HG03097 (cell line): ENCODE data around the gene CASP4.
A peak's percentile ranks its signal among the peaks of the same experiment; 100 is the strongest.
"Not testable (repeated sequence)": the region's sequence is repeated elsewhere in the genome, so short reads cannot be mapped to it uniquely, and the experiment has no call there.

Experiments
- ATAC-seq: cut with Tn5 transposase; IDR thresholded peaks from one replicate; pipeline ENCODE4 v1.9.1; 2021; ENCODE audit not compliant: unreplicated experiment, low FRiP score

CASP4 gene

GRCh38 chr11:104962852-104963251 lies 5.5 kb downstream of the CASP4 start:
- no peak for ATAC-seq

DNA sequence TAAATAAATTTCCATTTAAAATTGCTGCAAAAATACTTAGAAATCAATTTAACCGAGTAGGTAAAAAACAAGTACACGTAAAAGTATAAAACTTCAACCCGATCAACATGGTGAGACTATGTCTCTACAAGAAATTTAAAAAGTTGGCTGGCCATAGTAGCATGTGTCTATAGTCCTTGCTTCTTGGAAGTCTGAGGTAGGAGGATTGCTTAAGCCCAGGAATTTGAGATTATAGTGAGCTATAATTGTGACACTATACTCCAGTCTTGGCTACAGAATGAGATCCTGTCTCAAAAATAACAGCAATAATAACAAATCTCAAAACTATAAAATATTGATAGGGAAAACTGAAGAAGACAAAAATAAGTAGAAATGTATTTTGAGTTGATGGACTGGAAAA lies 11.1 kb downstream of the CASP4 start:
- no peak for ATAC-seq

GRCh38 chr11:104956528-104956927 lies 11.8 kb downstream of the CASP4 start:
- ATAC-seq, result no peak

DNA sequence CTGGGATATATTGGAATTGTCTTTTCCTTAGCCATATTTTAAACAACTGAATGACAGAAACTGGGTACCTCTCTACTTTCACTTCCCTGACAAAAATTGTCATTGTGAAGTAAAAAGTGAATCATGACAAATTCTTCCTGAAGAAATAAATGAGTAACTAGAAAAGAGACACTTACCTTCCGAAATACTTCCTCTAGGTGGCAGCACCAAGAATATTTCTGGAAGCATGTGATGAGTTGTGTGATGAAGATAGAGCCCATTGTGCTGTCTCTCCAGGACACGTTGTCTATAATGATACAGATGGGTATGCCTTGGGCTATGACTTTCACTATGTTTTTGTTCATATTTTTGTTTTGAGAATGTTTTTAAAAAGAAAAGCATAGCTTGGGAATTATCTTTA lies 21.5 kb downstream of the CASP4 start:
- peak; percentile 89 for ATAC-seq

GRCh38 chr11:104944076-104944475 lies 24.3 kb downstream of the CASP4 start:
- no peak for ATAC-seq

DNA sequence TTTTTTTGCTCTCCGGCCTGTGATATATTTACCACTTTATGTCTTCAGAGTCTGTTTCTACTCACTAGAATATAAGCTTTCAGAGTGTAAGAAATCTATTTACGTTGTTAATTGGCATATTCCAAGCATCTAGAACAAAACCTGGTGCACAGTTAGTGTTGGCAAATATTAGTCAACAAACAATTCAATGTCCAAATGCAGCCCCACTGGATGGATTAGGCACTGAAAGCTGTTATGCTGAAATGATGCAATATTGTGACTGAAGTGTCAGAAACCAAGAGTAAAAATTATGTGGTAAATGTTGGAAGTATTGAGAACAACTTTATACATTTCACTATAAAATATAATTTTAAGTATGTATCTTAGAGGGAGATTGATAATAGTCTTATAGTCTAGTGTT lies 24.8 kb downstream of the CASP4 start:
- ATAC-seq, result no peak

- no peak for ATAC-seq
Measured at GRCh38 chr11:104934594-104934993, 33.8 kb downstream of the CASP4 start.

- ATAC-seq, result not testable (repeated sequence)
Measured at GRCh38 chr11:104934073-104934472, 34.3 kb downstream of the CASP4 start.

DNA sequence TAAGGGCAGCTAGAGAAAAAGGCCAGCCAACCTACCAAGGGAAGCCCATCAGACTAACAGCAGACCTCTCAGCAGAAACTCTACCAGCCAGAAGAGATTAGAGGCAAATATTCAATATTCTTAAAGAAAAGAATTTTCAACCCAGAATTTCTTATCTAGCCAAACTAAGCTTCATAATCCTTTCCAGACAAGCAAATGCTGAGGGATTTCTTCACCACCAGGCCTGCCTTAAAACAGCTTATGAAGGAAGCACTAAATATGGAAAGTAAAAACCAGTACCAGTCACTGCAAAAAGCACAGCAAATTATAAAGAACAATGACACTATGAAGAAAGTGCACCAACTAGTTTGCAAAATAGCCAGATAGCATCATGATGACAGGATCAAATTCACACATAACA lies 39.6 kb downstream of the CASP4 start:
- no peak for ATAC-seq

- no peak for ATAC-seq
Measured at GRCh38 chr11:104926771-104927611, 41.4 kb downstream of the CASP4 start.

- ATAC-seq, result no peak
Measured at GRCh38 chr11:104925850-104926249, 42.5 kb downstream of the CASP4 start.

DNA sequence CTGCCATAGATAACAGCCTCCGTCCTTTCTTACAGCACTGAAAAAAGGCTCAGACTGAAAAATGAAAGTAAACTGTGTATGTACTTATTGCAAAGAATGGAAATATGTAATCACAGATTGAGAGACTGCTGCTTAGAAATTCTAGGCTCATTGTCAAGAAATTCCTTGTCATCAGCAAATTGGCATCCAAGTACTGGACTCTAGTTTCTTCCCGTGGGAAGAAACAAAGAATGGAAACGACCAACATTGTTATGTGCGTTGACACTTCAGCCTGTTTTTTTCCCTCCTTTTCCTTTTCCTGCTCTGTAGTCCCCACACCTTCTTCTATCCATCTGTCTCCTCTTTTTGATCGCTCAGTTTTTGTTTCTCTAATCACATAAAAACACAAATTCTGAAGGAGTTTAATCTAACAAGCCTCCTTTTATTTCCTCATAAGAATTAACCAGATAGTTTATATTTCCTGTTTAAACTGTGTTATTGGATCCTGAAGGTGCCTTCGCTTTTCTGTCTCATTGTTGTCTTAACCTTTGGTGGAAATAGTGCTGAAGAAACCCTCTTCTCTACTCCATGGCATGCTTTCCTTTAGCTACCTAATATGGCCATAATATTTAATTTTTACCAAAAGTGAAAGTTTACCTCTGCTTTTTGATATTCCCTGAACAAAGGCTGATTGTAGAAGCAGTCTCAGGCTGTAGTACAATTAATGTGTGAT lies 50.1 kb downstream of the CASP4 start:
- ATAC-seq, result no peak

GRCh38 chr11:104917271-104918112 lies 50.9 kb downstream of the CASP4 start:
- ATAC-seq, result no peak

GRCh38 chr11:104916442-104916841 lies 51.9 kb downstream of the CASP4 start:
- ATAC-seq, result no peak

DNA sequence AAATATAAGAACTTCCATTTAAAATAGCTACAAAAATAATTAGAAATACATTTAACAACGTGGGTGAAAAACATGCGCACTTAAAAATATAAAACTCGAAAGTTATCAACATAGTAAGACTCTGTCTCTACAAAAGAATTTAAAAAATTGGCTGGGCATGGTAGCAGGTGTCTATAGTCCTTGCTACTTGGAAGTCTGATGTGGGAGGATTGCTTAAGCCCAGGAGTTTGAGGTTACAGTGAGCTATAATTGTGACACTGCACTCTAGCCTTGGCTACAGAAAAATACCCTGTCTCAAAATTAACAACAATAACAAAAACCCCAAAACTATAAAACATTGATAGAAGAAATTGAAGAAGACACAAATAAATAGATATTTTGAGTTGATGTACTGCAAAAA lies 56.3 kb downstream of the CASP4 start:
- ATAC-seq, result no peak

GRCh38 chr11:104908186-104908531 lies 60.2 kb downstream of the CASP4 start:
- no peak for ATAC-seq

DNA sequence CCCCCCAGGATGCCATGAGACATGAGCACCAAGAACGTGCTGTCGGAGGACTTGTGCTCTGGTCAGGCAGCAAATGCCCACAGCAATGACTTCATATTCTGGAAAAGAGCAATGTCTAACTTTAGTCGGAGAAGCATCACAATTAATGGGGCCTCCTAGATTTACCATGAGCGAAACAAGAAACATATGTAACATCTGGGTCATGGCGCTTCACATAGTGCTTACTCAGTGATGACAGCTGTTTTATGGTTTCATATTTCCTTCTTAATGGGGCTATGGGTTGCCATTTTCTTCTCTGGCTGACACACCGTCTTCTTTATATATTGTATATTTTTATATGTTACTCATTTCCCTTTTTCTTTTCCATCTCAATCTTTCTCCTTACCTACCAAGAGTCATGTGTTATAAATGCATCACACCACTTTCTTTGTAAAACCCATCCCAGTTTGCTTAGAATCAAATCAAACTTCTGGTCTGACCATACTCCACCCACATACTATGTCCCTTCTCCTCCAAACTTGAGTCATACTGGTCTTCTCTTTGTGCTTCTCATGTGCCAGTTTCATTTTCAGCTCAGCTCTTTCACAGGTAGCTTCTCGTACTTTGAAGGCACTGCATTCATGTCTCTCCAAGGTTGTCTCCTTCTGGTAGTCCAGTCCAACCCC lies 60.7 kb downstream of the CASP4 start:
- ATAC-seq, result no peak

GRCh38 chr11:104905271-104905670 lies 63.1 kb downstream of the CASP4 start:
- no peak for ATAC-seq

- no peak for ATAC-seq
Measured at GRCh38 chr11:104899226-104899625, 69.1 kb downstream of the CASP4 start.

DNA sequence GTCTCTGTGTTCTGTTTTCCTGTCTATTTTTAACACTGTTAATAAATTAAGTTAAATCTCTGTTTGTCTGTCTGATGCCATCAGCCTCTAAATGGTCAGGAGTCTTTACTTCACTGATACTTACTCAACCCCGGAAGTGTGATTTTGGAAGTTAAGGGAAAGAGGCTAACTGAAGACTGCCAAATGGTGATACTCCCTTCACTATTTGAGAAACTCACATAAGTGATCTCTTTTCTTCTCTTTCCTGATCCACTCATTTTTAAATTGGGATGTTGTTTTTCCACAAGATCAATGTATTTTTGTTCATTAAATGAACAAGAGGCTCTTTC lies 69.7 kb downstream of the CASP4 start:
- ATAC-seq, result no peak
